ENCODE data around the gene NR4A1. TPM values are rescaled to one million over a fixed set of nuclear protein-coding genes. Genes with fewer than 3 reads are reported as not detected.

NR4A1 gene
- total RNA-seq, 2 experiments from 2014 or later = 25.3 to 29.0 TPM

DNA sequence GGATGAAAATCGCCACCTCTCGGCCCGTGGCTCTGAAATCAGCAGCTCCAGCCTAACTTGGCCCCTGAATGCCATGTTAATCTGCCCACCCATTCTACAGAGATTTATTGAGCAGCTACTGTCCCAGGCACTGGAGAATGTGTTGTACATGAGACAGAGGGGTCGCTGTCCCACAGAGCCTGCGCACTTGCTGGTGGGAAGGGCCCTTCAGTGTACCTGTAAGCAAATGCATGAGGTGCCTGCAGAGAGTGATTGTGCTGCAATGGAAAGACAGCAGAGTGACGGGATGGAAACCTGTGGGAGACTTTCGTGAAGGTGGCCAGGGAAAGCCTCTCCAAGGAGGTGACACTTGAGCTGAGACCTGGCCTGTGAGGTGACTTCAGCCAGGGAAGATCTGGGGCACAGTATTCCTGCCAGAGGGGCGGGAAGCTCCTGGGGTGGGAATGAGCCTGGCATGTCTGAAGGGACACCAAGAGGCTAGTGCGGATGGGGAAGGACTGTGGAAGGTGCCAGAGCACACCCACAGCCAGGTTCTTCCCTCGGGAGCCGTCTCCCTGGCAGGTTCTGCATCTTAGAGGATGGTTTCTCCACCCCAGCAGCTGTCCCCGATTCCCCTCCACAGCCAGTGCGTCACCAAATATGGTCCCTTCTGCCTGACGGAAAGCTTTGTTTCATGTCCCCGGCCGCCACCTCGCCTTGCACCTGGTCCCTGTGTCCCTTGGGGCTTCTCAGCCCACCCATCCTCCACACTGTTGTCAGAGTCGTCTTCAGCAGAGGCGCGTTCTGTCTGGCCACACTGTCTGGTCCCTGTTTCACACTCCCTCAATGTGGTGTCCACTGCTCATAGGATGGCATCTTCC, 36.9 kb downstream of the NR4A1 start:
- Histone ChIP-seq H3K79me2 (ENCODE audit: insufficient read depth, low read depth, low read length) (no peaks in the 10 kb centered on the region), H3K9me2 (ENCODE audit: insufficient read depth, low read length) (no peaks in the 10 kb centered on the region), H3K4me1 (ENCODE audit: insufficient read depth, low read length, poor library complexity, severe bottlenecking) (peaks cover 64% of the 10 kb centered on the region), H4K20me1 (ENCODE audit: insufficient read depth, low read length) (no peaks in the 10 kb centered on the region), H3K4me2 (ENCODE audit: low read length) (peak overlapping the region; percentile 66), H3K36me3 (ENCODE audit: insufficient read depth, low read length) (no peaks in the 10 kb centered on the region), H3K4me3 (ENCODE audit: low read depth, low read length, poor library complexity, severe bottlenecking) (peak overlapping the region; percentile 31), H3K9me3 (ENCODE audit: low read length) (no peaks in the 10 kb centered on the region), H2AFZ (ENCODE audit: low read length) (peak overlapping the region; percentile 22; the same call in 1 of the 2 replicates), H3K27ac (ENCODE audit: low read depth, low read length, poor library complexity, severe bottlenecking) (peak overlapping the region; percentile 71)
- ChIA-PET POLR2A (interaction anchor here (0.5 to 2.4 kb wide), 3 partner anchors 18 to 654 kb away, joined by 4 to 13 read pairs (median 4); partner anchors contain the start of gene ATG101), CTCF (ENCODE audit: unreplicated experiment) (interaction anchor here (0.5 to 1.9 kb wide), 8 partner anchors 30 to 63 kb away, joined by 3 to 8 read pairs (median 3); no protein-coding TSS in a partner anchor)
- intact Hi-C loops (cut with micrococcal nuclease; ENCODE audit: unreplicated experiment) = no loop called here
- no TSS peak for BruUV-seq (replicated peaks)
- DNase-seq (ENCODE audit: low spot score) = peak; percentile 94
- no peak for TF ChIP-seq CTCF (conservative IDR thresholded peaks at IDR 0.05; ENCODE audit: low read length)
- no peak for TF ChIP-seq EZH2phosphoT487 (IDR thresholded peaks at IDR 0.05; ENCODE audit: borderline replicate concordance, low read depth, low read length)

DNA sequence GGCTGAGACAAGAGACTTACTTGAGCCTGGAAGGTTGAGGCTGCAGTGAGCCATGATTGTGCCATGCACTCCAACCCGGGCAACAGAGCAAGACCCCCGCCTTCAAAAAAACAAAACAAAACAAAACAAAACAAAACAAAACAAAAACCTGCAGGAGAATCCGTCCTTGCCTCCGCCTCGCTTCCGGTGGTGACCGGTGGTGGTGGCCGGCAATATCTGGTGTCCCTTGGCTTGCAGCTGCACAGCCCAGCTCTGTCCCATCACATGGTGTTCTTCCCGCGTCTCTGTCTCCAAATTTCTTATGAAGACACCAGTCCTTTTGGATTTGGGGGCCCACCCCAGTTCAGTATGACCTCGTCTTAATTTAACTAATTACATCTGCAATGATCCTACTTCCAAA, 38.2 kb downstream of the NR4A1 start:
- no peak for DNase-seq (ENCODE audit: low spot score)
- Histone ChIP-seq H3K4me2 (ENCODE audit: low read length) (peak overlapping the region; percentile 15; the same call in 1 of the 2 replicates), H3K9me3 (ENCODE audit: low read length) (no peaks in the 10 kb centered on the region), H3K4me1 (ENCODE audit: insufficient read depth, low read length, poor library complexity, severe bottlenecking) (peaks cover 52% of the 10 kb centered on the region), H3K79me2 (ENCODE audit: insufficient read depth, low read depth, low read length) (no peaks in the 10 kb centered on the region), H2AFZ (ENCODE audit: low read length) (no peak overlapping the region), H3K9me2 (ENCODE audit: insufficient read depth, low read length) (no peaks in the 10 kb centered on the region), H3K36me3 (ENCODE audit: insufficient read depth, low read length) (0 out of 2 replicates have a peak, but pooled peaks cover 2% of the 10 kb centered on the region), H3K4me3 (ENCODE audit: low read depth, low read length, poor library complexity, severe bottlenecking) (no peak overlapping the region), H3K27ac (ENCODE audit: low read depth, low read length, poor library complexity, severe bottlenecking) (peak overlapping the region; percentile 71), H4K20me1 (ENCODE audit: insufficient read depth, low read length) (no peaks in the 10 kb centered on the region)
- ChIA-PET CTCF (ENCODE audit: unreplicated experiment) (interaction anchor here (1.0 to 1.1 kb wide), 2 partner anchors 29 to 31 kb away, joined by 3 read pairs; no protein-coding TSS in a partner anchor), POLR2A (interaction anchor here (0.6 to 2.4 kb wide), 2 partner anchors 31 to 65 kb away, joined by 4 to 13 read pairs; no protein-coding TSS in a partner anchor)
- no TSS peak for BruUV-seq (replicated peaks)
- intact Hi-C loops (cut with micrococcal nuclease; ENCODE audit: unreplicated experiment) = no loop called here
- TF ChIP-seq EZH2phosphoT487 (IDR thresholded peaks at IDR 0.05; ENCODE audit: borderline replicate concordance, low read depth, low read length) (no peak), CTCF (conservative IDR thresholded peaks at IDR 0.05; ENCODE audit: low read length) (no peak)

Measured in OCI-LY7 (cell line).